ENCODE data around the gene FARSA. TPM values are rescaled to one million over a fixed set of nuclear protein-coding genes. Genes with fewer than 3 reads are reported as not detected.

FARSA gene
- 73.5 and 89.5 TPM in 2 replicates for total RNA-seq

DNA sequence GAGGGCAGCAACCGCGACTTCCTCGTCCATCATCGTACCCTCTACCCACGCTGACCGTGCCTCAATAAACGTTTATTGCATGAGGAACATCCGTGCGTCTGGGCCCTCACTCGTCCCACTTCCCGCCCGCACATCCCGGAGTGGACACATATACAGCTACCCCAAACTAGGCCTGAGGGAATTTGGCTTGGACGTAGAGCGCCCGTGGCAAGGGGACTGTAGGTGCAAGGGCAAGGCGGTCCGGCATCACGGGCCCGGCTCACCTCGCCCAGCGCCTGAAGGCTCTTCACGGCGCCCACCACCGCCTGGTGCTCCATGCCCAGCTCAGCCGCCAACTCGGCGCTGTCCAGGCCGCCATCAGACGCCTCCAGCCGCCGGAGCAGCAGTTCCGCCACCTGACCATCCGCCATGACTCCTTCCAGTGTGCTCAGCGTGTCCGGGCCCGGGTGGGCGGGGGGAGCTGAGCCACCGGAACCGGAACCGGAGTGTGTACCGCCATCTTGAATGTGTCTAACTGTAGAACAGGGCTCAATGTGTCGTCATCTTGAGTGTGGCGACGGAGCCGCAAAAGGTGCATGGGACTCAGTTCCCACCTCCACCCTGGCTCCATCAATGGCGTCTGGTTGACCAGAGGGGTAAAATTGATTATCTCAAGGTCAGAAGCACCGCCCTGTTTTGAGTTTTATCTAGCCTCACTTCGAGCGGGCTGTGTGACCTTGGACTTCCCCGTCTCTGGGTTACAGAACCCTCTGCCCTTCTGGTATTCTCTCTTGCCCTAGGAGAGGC, at the start of gene FARSA:
Gene FARSA (minus strand): TSS at position 425 of the 786 bp plus-strand sequence. CDS start 15 bp downstream, at position 410.

DNA sequence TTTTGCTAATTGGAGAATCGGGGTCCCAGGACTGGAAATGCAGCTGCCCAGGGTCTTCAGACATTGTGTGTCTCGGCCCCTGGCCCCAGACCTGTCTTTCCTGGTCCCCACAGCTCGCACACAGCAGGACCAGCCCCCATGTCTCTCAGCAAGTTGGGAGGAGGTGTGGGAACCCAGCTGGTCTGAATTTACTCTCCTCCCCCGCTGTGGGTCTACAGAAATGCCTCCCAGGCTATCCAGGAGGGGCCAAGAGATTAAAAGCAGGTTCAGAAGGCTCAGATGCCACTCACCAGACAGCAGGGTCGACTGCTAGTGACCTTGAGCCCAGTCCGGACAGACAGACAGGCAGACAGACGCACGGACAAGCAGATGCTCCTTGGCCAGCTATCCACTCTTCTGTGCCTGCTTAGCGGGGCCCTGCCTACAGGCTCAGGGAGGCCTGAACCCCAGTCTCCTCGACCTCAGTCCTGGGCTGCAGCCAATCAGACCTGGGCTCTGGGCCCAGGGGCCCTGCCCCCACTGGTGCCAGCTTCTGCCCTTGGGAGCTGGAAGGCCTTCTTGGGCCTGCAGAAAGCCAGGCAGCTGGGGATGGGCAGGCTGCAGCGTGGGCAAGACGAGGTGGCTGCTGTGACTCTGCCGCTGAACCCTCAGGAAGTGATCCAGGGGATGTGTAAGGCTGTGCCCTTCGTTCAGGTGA, 35.9 kb upstream of the FARSA start, which contains the start of gene DAND5:
Gene DAND5 (plus strand): TSS at position 285 of the 697 bp plus-strand sequence. CDS start 85 bp downstream, at position 370.

DNA sequence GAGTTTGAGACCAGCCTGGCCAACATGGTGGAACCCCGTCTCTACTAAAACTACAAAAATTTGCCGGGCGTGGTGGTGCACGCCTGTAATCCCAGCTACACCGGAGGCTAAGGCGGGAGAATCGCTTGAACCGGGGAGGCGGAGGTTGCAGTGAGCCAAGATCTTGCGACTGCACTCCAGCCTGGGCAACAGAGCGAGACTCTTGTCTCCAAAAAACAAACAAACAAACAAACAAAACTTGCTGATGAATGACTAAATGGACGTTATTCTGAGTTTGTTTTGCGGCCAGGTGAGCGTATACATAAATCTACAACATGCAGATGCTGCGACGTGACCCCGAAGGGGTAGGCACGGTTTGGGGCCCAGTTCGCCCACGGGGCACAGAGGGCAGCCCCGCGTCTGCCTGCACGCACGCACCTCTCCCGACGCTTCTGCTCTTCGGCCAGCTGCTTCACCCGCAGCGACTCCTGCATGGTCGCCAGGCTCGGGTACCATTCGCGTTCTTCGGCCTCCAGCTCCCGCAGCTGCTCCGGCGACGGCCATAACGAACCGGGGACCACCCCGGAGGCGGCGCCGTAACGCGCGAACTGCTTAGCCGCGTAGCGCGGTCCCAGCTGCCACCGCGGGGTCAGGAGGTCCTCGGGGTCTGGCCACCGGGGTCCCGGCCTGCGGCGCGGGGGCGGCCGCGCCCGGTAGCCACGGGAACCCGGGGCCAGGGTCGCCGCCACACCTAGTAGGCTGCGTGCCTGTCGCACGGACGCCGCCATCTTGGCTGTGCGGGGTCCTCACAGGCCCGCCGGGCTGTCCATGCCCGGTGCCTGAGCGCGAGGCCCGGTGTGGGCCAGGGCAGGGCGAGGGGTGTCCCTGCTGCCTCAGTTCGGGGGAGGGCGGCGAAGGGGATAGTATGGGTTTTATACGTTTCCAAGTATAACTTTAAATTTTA, 23.2 kb upstream of the FARSA start, which contains the start of gene GADD45GIP1:
Gene GADD45GIP1 (minus strand): TSS at position 778 of the 943 bp plus-strand sequence. CDS start 11 bp downstream, at position 767.

DNA sequence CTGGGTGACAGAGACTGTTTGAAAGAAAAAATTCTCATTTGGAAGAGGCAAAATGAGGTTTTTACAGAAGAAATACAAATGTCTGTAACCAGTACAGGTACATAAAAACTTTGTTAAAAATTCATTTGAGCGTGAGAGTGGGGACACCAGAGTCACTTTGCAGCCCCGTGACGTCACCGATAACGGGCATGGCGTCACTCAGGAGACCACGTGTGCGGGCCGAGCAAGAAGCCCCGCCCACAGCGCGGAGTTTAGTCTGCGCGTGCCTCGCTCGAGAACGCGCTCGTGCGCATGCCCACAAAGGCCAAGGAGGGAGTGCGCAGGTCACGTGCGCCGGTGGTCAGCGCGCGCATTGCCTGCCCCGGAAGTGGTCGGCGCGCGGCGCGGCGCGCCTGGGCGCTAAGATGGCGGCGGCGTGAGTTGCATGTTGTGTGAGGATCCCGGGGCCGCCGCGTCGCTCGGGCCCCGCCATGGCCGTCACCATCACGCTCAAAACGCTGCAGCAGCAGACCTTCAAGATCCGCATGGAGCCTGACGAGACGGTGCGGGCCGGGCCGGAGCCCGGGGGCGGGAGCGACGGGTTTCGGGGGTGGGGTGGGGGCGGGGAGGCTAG, 12.1 kb upstream of the FARSA start, which contains the start of gene RAD23A:
Gene RAD23A (plus strand): TSS at position 384 of the 613 bp plus-strand sequence. CDS start 87 bp downstream, at position 471.

DNA sequence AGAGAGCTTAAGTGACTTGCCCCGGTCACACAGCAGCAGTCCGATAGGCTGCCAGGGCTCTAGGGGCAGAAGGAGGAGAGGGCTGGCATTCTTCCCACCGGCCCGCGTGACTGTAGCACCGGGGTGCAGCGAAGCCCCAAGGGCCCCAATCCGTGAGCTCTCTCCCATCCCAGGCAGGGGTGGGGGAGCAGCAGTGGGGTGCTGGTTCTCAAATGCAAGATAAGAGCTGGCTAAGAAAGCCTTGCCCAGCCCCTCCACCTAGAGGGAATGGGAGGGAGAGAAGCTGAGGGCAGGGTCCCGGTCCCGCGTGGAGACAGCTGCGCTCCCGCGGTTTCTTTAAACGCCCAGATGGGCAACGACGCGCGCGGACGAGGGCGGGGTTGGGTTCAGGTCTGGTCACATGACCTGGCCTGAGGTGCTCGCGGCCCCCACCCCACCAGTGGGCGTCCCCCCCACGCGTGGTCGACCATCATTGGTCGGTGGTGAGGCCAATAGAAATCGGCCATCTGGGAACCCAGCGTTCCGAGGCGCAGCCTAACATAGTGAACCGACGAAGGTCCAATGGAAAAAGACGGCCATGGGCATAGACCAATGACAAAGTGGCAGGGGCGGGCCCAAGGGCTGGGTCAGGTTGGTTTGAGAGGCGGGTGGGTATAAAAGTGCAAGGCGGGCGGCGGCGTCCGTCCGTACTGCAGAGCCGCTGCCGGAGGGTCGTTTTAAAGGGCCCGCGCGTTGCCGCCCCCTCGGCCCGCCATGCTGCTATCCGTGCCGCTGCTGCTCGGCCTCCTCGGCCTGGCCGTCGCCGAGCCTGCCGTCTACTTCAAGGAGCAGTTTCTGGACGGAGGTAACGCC, 4.6 kb upstream of the FARSA start, which contains the start of gene CALR:
Gene CALR (plus strand): TSS at position 683 of the 852 bp plus-strand sequence. CDS start 71 bp downstream, at position 754.

DNA sequence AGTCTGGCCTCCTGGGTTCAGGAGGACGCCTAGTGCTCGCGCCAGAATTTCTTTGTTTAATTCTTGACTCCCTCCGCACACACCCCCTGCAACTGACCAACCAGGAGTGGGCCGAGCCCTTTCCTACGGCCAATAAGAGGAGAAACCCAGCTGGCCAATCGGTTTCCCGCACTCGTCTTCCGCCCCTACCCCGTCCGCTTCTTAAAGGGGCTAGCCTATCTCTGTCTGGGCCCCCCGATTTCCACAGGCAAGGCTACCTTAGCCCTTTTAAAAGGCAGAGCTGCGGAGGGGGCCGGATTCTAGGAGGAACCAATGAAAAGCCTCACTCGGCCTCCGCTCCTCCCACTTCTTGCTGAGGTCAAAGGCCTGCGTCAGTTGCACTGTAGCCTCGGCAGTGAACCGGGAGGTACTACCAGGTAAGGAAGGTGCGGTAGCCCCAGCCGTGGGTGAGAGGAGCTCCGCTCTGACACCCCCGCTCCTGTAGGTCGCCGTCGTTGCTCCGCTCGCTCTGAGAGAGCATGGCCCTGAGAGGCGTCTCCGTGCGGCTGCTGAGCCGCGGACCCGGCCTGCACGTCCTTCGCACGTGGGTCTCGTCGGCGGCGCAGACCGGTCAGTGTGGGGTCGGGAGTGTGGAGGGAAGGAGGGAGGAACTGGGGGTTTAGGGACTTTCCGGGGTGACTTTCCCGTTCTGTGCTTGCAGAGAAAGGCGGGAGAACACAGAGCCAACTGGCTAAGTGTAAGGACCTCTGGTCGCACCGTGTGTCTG, 42.5 kb downstream of the FARSA start, which contains the start of gene GCDH:
Gene GCDH (plus strand): TSS at position 374 of the 766 bp plus-strand sequence. CDS start 145 bp downstream, at position 519.

DNA sequence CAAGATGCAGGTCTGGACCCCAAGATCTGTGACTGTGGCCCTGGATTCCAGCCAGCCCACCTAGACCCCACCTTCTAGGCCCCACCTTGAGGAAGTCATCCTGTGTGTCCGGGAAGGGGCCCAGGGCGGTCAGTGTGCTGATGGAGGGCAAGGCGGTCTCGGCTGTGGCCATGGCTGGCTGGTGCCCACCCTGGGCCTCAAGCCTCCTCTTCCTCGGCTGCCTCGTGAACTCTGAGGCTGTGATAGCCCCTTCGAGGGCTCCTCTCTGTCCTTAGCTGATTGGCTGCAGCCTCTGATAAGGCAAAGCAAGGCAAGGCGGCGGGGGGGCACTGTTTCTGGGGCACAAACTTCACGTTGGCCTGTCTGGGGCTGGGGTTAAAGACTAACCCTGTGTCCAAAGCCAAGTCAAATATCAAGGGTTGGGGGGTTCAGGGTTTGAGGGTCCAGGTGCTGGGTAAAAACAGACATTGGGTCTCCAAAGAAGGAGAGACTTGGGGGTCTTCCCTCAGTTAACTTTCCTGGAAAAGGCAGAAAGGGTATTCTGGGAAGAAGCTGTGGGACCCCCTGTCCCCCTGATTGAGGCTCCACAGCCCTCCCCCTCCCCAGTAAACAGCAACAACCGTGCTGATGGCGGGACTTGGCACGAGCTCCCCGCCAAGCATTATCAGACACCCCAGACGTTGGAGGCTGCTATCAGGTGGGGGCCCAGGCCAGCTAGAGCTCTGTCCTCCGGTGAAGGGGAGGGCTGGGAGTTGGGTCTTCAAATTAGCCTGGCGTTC, 46.4 kb downstream of the FARSA start, which contains the start of gene KLF1:
Gene KLF1 (minus strand): TSS at position 233 of the 779 bp plus-strand sequence. CDS start 61 bp downstream, at position 172.

DNA sequence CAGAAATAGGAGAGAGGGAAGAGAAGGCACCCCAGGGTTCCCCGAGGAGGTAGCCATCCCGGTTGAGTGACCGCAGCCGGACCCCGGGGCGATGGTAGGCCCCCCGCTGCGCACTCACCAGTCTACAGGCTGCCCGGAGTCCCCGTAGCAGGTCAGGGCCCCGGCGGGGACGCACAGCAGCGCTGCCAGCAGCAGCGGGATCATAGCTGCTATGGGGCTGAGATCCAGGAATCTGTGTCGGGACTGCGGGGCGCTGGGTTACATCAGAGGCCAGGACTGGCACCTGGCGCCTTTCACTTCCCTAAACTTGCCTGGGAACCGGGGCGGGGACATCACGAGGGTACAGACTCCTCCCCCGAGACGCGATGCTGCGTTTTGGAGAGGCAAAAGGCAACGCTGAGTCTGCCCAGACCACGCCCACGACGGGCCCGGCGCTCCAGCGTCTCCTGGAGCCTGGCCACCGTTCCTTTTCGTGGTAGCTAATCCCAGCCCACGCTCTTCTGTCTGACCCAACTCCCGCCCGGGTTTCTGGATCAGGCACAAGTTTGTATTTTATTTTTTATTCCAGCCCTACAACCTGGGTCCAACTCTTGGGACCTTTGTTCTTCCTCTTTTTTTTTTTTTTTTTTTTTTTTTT, 52.2 kb downstream of the FARSA start, which contains the start of gene DNASE2:
Gene DNASE2 (minus strand): TSS at position 278 of the 637 bp plus-strand sequence. CDS start 74 bp downstream, at position 204.

Small RNA genes within 50 kb of the gene (small RNA-seq; reads per million reads assigned to genes)
- gene MIR5695 (0.25 reads per million), gene MIR6515 (0.38 reads per million, percentile 18 among the genes with 10 or more reads in this experiment)

Other genes starting within 250 kb of the FARSA start
- not detected in 2 replicates for gene GNG14, start 245.7 kb downstream of the FARSA start, total RNA-seq
- 18.2 and 23.5 TPM in 2 replicates for gene FBXW9, start 237.1 kb downstream of the FARSA start, total RNA-seq
- 43.0 and 54.0 TPM in 2 replicates for gene TNPO2, start 209.8 kb downstream of the FARSA start, total RNA-seq
- 131 and 163 TPM in 2 replicates for gene TRIR, start 199.0 kb downstream of the FARSA start, total RNA-seq
- 92.7 and 97.0 TPM in 2 replicates for gene GET3, start 196.2 kb downstream of the FARSA start, total RNA-seq
- gene BEST2, start 181.9 kb downstream of the FARSA start, total RNA-seq: not detected in 2 replicates
- 6.8 and 7.7 TPM in 2 replicates for gene HOOK2, start 158.2 kb downstream of the FARSA start, total RNA-seq
- gene JUNB, start 142.2 kb downstream of the FARSA start, total RNA-seq: 53.4 and 101 TPM in 2 replicates
- gene PRDX2, start 131.9 kb downstream of the FARSA start, total RNA-seq: 91.5 and 105 TPM in 2 replicates
- gene THSD8, start 131.6 kb downstream of the FARSA start, total RNA-seq: not detected in 2 replicates
- 33.6 and 41.9 TPM in 2 replicates for gene RNASEH2A, start 127.1 kb downstream of the FARSA start, total RNA-seq
- not detected in 2 replicates for gene RTBDN, start 99.1 kb downstream of the FARSA start, total RNA-seq
- gene MAST1, start 95.2 kb downstream of the FARSA start, total RNA-seq: 0.20 TPM in 1 of 2 replicates, not detected in the other
- gene DNASE2, start 52.3 kb downstream of the FARSA start, total RNA-seq: 13.5 and 14.0 TPM in 2 replicates
- gene KLF1, start 46.5 kb downstream of the FARSA start, total RNA-seq: 0.37 TPM in 1 of 2 replicates, not detected in the other
- gene GCDH, start 42.6 kb downstream of the FARSA start, total RNA-seq: 28.7 and 37.8 TPM in 2 replicates
- 0.20 and 0.73 TPM in 2 replicates for gene SYCE2, start 14.4 kb downstream of the FARSA start, total RNA-seq
- 1,887 and 1,968 TPM in 2 replicates for gene CALR, start 4.9 kb upstream of the FARSA start, total RNA-seq
- 121 and 125 TPM in 2 replicates for gene RAD23A, start 12.2 kb upstream of the FARSA start, total RNA-seq
- 20.5 and 21.7 TPM in 2 replicates for gene GADD45GIP1, start 23.5 kb upstream of the FARSA start, total RNA-seq
- not detected in 2 replicates for gene DAND5, start 35.9 kb upstream of the FARSA start, total RNA-seq
- 66.5 and 73.9 TPM in 2 replicates for gene NFIX, start 61.8 kb upstream of the FARSA start, total RNA-seq
- 0.73 and 0.98 TPM in 2 replicates for gene LYL1, start 169.1 kb upstream of the FARSA start, total RNA-seq
- 35.3 and 39.9 TPM in 2 replicates for gene TRMT1, start 183.0 kb upstream of the FARSA start, total RNA-seq
- gene NACC1, start 184.6 kb upstream of the FARSA start, total RNA-seq: 78.6 and 111 TPM in 2 replicates
- gene STX10, start 216.7 kb upstream of the FARSA start, total RNA-seq: 62.4 and 84.5 TPM in 2 replicates
- gene IER2, start 216.7 kb upstream of the FARSA start, total RNA-seq: 12.5 and 24.0 TPM in 2 replicates

Data from subcutaneous preadipocyte (primary cell).